CD4-positive, alpha-beta T cell (primary cell): ENCODE measurements around the gene TNRC18. TPM values are rescaled to one million over a fixed set of nuclear protein-coding genes. Genes with fewer than 3 reads are reported as not detected.

ENCODE experiments used
- ATAC-seq: fragments of 200-7000 bp; cut with Tn5 transposase; one replicate; pipeline ENCODE4 v1.10.0; 2022; ENCODE audit warnings: mild to moderate bottlenecking; ENCODE audit not compliant: poor library complexity
- CTCF ChIA-PET: fragments of 350-600 bp; sonication (Branson Sonifier 250); formaldehyde crosslinking; loops from one replicate; lab custom pipeline; 2021; ENCODE audit warnings: antibody characterized with exemption, inconsistent platforms; lab: Charles Lee
- POLR2A ChIA-PET: fragments of 350-600 bp; sonication (Branson Sonifier 250); formaldehyde crosslinking; loops from one replicate; lab custom pipeline; 2021; ENCODE audit warnings: antibody characterized with exemption, inconsistent platforms; lab: Charles Lee
- DNase-seq, 14 experiments: peaks; one replicate each; pipeline ENCODE4 v3.0.0-alpha.2; 2013 to 2020; ENCODE audit warnings: mixed read lengths in 2 of 14
- H3K27ac ChIP-seq, 2 donors: one replicate each; pipeline versions ENCODE4 v1.5.1 to v1.7.0; 2013; ENCODE audit warnings: low read length in 2 of 2, low read depth in 1 of 2, mild to moderate bottlenecking in 1 of 2
- H3K27me3 ChIP-seq, 2 experiments: 1 replicate in 1 of 2; 2 replicates in 1 of 2; pipeline versions ENCODE4 v1.6.1 to v1.7.0; 2013; ENCODE audit warnings: low read length in 2 of 2, control low read depth in 1 of 2, mild to moderate bottlenecking in 1 of 2, moderate library complexity in 1 of 2; ENCODE audit not compliant: insufficient read depth in 2 of 2, control insufficient read depth in 1 of 2
- H3K36me3 ChIP-seq: one replicate; pipeline ENCODE4 v1.6.1; 2013; ENCODE audit warnings: low read length, control low read depth; ENCODE audit not compliant: insufficient read depth
- H3K4me1 ChIP-seq: one replicate; pipeline ENCODE4 v1.6.1; 2013; ENCODE audit warnings: low read length, control low read depth; ENCODE audit not compliant: insufficient read depth
- H3K4me3 ChIP-seq: one replicate; pipeline ENCODE4 v1.5.1; 2013; ENCODE audit warnings: mild to moderate bottlenecking, low read length, moderate library complexity
- H3K9me3 ChIP-seq, 2 experiments: 1 replicate in 1 of 2; 2 replicates in 1 of 2; pipeline versions ENCODE4 v1.6.1 to v1.7.0; 2013; ENCODE audit warnings: low read length in 2 of 2, mild to moderate bottlenecking in 2 of 2, control low read depth in 1 of 2, moderate library complexity in 1 of 2; ENCODE audit not compliant: control insufficient read depth in 1 of 2, insufficient read depth in 1 of 2
- H3K27ac Mint-ChIP-seq: one replicate; pipeline ENCODE4 v1.8.0; 2020; ENCODE audit warnings: mixed read lengths
- H3K27me3 Mint-ChIP-seq: one replicate; pipeline ENCODE4 v1.8.0; 2021; ENCODE audit warnings: mixed read lengths
- H3K36me3 Mint-ChIP-seq: one replicate; pipeline ENCODE4 v1.8.0; 2021; ENCODE audit warnings: low read depth, mixed read lengths
- H3K4me1 Mint-ChIP-seq: one replicate; pipeline ENCODE4 v1.8.0; 2021; ENCODE audit warnings: low read depth, mixed read lengths
- H3K4me3 Mint-ChIP-seq: one replicate; pipeline ENCODE4 v1.8.0; 2020; ENCODE audit warnings: mild to moderate bottlenecking, mixed read lengths
- H3K9me3 Mint-ChIP-seq: one replicate; pipeline ENCODE4 v1.8.0; 2020; ENCODE audit warnings: mixed read lengths
- CTCF ChIP-seq: fragments of 200-600 bp; IDR thresholded peaks from one replicate; pipeline ENCODE4 v1.8.0; 2022; ENCODE audit warnings: antibody characterized with exemption, mild to moderate bottlenecking
- intact Hi-C, 2 experiments: fragments of 100-400 bp; cut with DNase I in 1 of 2; cut with micrococcal nuclease in 1 of 2; formaldehyde crosslinking; loops; one replicate each; pipeline versions ENCODE4 v1.15.1 to v1.9.0; 2023 to 2025; cut with DNase I, micrococcal nuclease
- total RNA-seq, 174 experiments: library from RNA in 2 of 174; stranded (reverse) in 2 of 174; gene quantifications; one replicate each; pipeline ENCODE4 v1.2.3 and lab custom pipeline; 2021 to 2026

The TNRC18 gene
- total RNA-seq, 2 experiments from 2014 or later = 69.9 TPM

- CTCF ChIA-PET = interaction anchor here (0.6 to 1.2 kb wide), 2 partner anchors 25 to 138 kb away, joined by 3 to 4 read pairs; no protein-coding TSS in a partner anchor
- Histone ChIP-seq H3K4me3 (peak overlapping the region; percentile 54), H3K4me1 (peaks cover 86% of the 10 kb centered on the region), H3K9me3 (peaks cover 0 to 54% of the 10 kb centered on the region in 2 experiments), H3K36me3 (no peaks in the 10 kb centered on the region), H3K27me3 (peaks cover 87 to 88% of the 10 kb centered on the region in 2 experiments), H3K27ac (no peak overlapping the region)
- Mint-ChIP-seq H3K27ac (no peak overlapping the region), H3K27me3 (peaks cover 77% of the 10 kb centered on the region), H3K36me3 (no peaks in the 10 kb centered on the region), H3K4me3 (peak overlapping the region; percentile 82), H3K4me1 (peaks cover 58% of the 10 kb centered on the region), H3K9me3 (no peaks in the 10 kb centered on the region)
- ATAC-seq (no peak), DNase-seq (peak in 3 of 14 experiments; percentile 28 to 42 (median 36))
- no peak for TF ChIP-seq CTCF
- POLR2A ChIA-PET = interaction anchor here (0.6 to 3.6 kb wide), 6 partner anchors 22 to 341 kb away, joined by 3 to 25 read pairs (median 4); no protein-coding TSS in a partner anchor
- intact Hi-C loops = loop anchor here in 1 of 2 experiments (2.0 kb wide), 1 partner anchor 21 kb away; no protein-coding TSS in a partner anchor
Measured at GRCh38 chr7:5421714-5422395, 1.8 kb downstream of the TNRC18 start.

GRCh38 chr7:5420881-5421713 is 2.5 kb downstream of the TNRC18 start:
- no peak for TF ChIP-seq CTCF
- no peaks in the 10 kb centered on the region for H3K36me3 Mint-ChIP-seq
- H3K27ac Mint-ChIP-seq = no peak overlapping the region
- ATAC-seq (no peak), DNase-seq (peak in 2 of 14 experiments; percentile 40 to 45)
- peaks cover 81 to 85% of the 10 kb centered on the region in 2 experiments for H3K27me3 ChIP-seq
- H3K4me3 ChIP-seq = peak overlapping the region; percentile 54
- ChIA-PET CTCF (interaction anchor here (1.2 kb wide), 1 partner anchor 24 kb away, joined by 4 read pairs; no protein-coding TSS in a partner anchor), POLR2A (interaction anchor here (1.1 to 3.6 kb wide), 2 partner anchors 24 to 138 kb away, joined by 4 to 25 read pairs; no protein-coding TSS in a partner anchor)
- H3K36me3 ChIP-seq = no peaks in the 10 kb centered on the region
- H3K4me3 Mint-ChIP-seq = peak overlapping the region; percentile 82
- peaks cover 75% of the 10 kb centered on the region for H3K27me3 Mint-ChIP-seq
- H3K9me3 ChIP-seq = peaks cover 0 to 48% of the 10 kb centered on the region in 2 experiments
- H3K4me1 Mint-ChIP-seq = peaks cover 56% of the 10 kb centered on the region
- intact Hi-C loops = loop anchor here in 1 of 2 experiments (2.0 kb wide), 1 partner anchor 20 kb away; no protein-coding TSS in a partner anchor
- peaks cover 79% of the 10 kb centered on the region for H3K4me1 ChIP-seq
- H3K27ac ChIP-seq = no peak overlapping the region
- H3K9me3 Mint-ChIP-seq = no peaks in the 10 kb centered on the region
